GM13976 (cell line): Measurements from ENCODE around the gene TMEM94.

Source experiments
- DNase-seq: peaks from one replicate; pipeline ENCODE4 v3.0.0; 2012; ENCODE audit warnings: low spot score
- CTCF ChIP-seq: IDR thresholded peaks from 2 replicates; pipeline ENCODE4 v1.5.1; 2012; ENCODE audit warnings: borderline replicate concordance, mild to moderate bottlenecking; ENCODE audit not compliant: insufficient read depth; ENCODE audit errors: extremely low read depth, missing control alignments, control extremely low read depth
- in situ Hi-C: fragments of 300-500 bp; cut with MboI; formaldehyde crosslinking; loops from one replicate; pipeline ENCODE4 v1.12.0; 2022; ENCODE audit warnings: low sequenced_read_pairs, mixed read lengths, inconsistent platforms; ENCODE audit not compliant: unreplicated experiment

TMEM94 gene

GRCh38 chr17:75501378-75502071, 45.1 kb downstream of the TMEM94 start:
- no peak for TF ChIP-seq CTCF
- in situ Hi-C loops = no loop called here
- no peak for DNase-seq

GRCh38 chr17:75502072-75502720, 45.8 kb downstream of the TMEM94 start:
- in situ Hi-C loops = no loop called here
- no peak for DNase-seq
- TF ChIP-seq CTCF = no peak

GRCh38 chr17:75502721-75503329, 46.4 kb downstream of the TMEM94 start:
- no peak for TF ChIP-seq CTCF
- in situ Hi-C loops = no loop called here
- DNase-seq = no peak

GRCh38 chr17:75503337-75503950, 47.0 kb downstream of the TMEM94 start:
- in situ Hi-C loops = no loop called here
- no peak for DNase-seq
- TF ChIP-seq CTCF = no peak

- DNase-seq = no peak
- no peak for TF ChIP-seq CTCF
- in situ Hi-C loops = no loop called here
Observed at GRCh38 chr17:75503976-75504346, 47.5 kb downstream of the TMEM94 start.

GRCh38 chr17:75504347-75505151, 48.1 kb downstream of the TMEM94 start:
- DNase-seq = peak; percentile 88
- TF ChIP-seq CTCF = peak; percentile 65
- in situ Hi-C loops = no loop called here
